ENCODE results near the gene AP4E1. TPM values are rescaled to one million over a fixed set of nuclear protein-coding genes. Genes with fewer than 3 reads are reported as not detected.

The AP4E1 gene
- total and polyA plus RNA-seq, 2 of the 8 experiments (the other 6 are each of a cell fraction or from before 2014, with no cell fraction given): 1.4 to 10.9 TPM

DNA sequence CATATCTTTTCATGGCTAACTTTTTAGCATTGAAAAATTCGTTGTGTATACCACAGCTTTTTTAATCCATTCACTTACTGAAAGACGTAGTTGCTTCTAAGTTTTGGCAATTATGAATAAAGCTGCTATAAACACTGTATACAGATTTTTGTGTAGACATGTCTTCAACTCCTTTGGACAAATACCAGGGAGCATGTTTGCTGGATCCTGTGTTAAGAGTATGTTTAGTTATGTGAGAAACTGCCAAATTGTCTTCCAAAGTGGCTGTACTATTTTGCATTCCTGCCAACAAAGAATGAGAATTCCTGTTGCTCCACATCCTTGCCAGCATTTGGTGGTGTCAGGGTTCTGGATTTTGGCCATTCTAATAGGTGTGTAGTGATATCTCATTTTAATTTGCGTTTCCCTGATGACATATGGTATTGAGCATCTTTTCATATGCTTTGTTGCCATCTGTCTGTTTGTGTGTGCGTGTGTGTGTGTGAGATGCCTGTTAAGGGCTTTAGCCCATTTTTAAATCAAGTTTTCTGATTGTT lies 98.7 kb downstream of the AP4E1 start:
- CTCF ChIA-PET (ENCODE audit: partially characterized antibody): no interaction called here
- H3K9ac ChIP-seq (replicated peaks in 1 of 4; ENCODE audit: extremely low read depth in 1 of 4, low read depth in 3 of 4, low read length in 3 of 4): no peak overlapping the region
- H2BK5ac ChIP-seq (ENCODE audit: low read depth, low read length): no peak overlapping the region
- H3K4me3 ChIP-seq (ENCODE audit: extremely low read depth in 1 of 4, insufficient read depth in 2 of 4, low read depth in 3 of 4, low read length in 4 of 4): no peak overlapping the region
- H2BK120ac ChIP-seq (replicated peaks; ENCODE audit: low read depth, low read length): no peak overlapping the region
- H4K91ac ChIP-seq (replicated peaks; ENCODE audit: insufficient read length, low read length): no peak overlapping the region
- no peak overlapping the region for H3K27ac ChIP-seq (ENCODE audit: low read depth, low read length)
- H3K79me2 ChIP-seq (ENCODE audit: control insufficient read depth in 1 of 2, insufficient read depth in 2 of 2, low read length in 2 of 2): no peaks in the 10 kb centered on the region
- no peak overlapping the region for H4K8ac ChIP-seq (ENCODE audit: extremely low read depth, insufficient read depth, low read length)
- no peaks in the 10 kb centered on the region for H4K20me1 ChIP-seq (replicated peaks in 1 of 2; ENCODE audit: control insufficient read depth in 1 of 2, insufficient read depth in 2 of 2, low read length in 2 of 2)
- H3K4ac ChIP-seq (replicated peaks; ENCODE audit: insufficient read length, low read depth, low read length): no peak overlapping the region
- no peak overlapping the region for H3K18ac ChIP-seq (ENCODE audit: extremely low read depth, low read length)
- no peak overlapping the region for H2BK12ac ChIP-seq (ENCODE audit: low read depth, low read length)
- H3K23me2 ChIP-seq (ENCODE audit: low read depth, low read length): no peaks in the 10 kb centered on the region
- no peak overlapping the region for H2AFZ ChIP-seq (ENCODE audit: low read length)
- peaks cover 0 to 5% (median 0%) of the 10 kb centered on the region in 4 experiments; a peak in 1 of 7 replicates for H3K4me1 ChIP-seq (replicated peaks in 1 of 4; ENCODE audit: control insufficient read depth in 3 of 4, insufficient read depth in 4 of 4, low read length in 3 of 4)
- TF ChIP-seq POLR2AphosphoS5 (IDR thresholded peaks at IDR 0.05; ENCODE audit: low read depth, low read length) (no peak), CREB1 (IDR thresholded peaks at IDR 0.05) (no peak), ASH2L (IDR thresholded peaks at IDR 0.05; ENCODE audit: low read length) (no peak), JUND (IDR thresholded peaks at IDR 0.05; ENCODE audit: low read length) (no peak), KDM5A (IDR thresholded peaks at IDR 0.05; ENCODE audit: low read length) (no peak), HDAC2 (IDR thresholded peaks at IDR 0.05; ENCODE audit: borderline replicate concordance in 1 of 2, low read depth in 2 of 2, low read length in 2 of 2) (no peak)
- TF ChIP-seq, protein P1, sequence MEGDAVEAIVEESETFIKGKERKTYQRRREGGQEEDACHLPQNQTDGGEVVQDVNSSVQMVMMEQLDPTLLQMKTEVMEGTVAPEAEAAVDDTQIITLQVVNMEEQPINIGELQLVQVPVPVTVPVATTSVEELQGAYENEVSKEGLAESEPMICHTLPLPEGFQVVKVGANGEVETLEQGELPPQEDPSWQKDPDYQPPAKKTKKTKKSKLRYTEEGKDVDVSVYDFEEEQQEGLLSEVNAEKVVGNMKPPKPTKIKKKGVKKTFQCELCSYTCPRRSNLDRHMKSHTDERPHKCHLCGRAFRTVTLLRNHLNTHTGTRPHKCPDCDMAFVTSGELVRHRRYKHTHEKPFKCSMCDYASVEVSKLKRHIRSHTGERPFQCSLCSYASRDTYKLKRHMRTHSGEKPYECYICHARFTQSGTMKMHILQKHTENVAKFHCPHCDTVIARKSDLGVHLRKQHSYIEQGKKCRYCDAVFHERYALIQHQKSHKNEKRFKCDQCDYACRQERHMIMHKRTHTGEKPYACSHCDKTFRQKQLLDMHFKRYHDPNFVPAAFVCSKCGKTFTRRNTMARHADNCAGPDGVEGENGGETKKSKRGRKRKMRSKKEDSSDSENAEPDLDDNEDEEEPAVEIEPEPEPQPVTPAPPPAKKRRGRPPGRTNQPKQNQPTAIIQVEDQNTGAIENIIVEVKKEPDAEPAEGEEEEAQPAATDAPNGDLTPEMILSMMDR (IDR thresholded peaks at IDR 0.05; ENCODE audit: control extremely low read depth in 1 of 3, insufficient read depth in 1 of 3, low read depth in 1 of 3, low read length in 3 of 3): no peak
- no peaks in the 10 kb centered on the region for H3K27me3 ChIP-seq (replicated peaks in 1 of 4; ENCODE audit: control insufficient read depth in 3 of 4, extremely low read depth in 1 of 4, insufficient read depth in 3 of 4, low read length in 3 of 4)
- no peak overlapping the region for H3K14ac ChIP-seq (ENCODE audit: insufficient read length)
- H3K36me3 ChIP-seq (ENCODE audit: control insufficient read depth in 2 of 4, insufficient read depth in 4 of 4, low read length in 3 of 4): no peaks in the 10 kb centered on the region; a peak in 1 of 8 replicates
- no peak overlapping the region for H2AK5ac ChIP-seq (ENCODE audit: low read depth, low read length)
- H3K56ac ChIP-seq (replicated peaks; ENCODE audit: insufficient read length, low read depth, low read length): no peak overlapping the region
- no peak overlapping the region for H4K5ac ChIP-seq (ENCODE audit: insufficient read length, low read depth, low read length)
- 82% methylated on average over 4 of the region's 4 CpGs; no CpG with 5 or more reads in 1 of the 2 experiments for WGBS, 2 experiments (ENCODE audit: extremely low coverage in 1 of 2, insufficient coverage in 1 of 2, insufficient read length in 1 of 2, insufficient replicate concordance in 2 of 2, low coverage in 1 of 2, low lambda C conversion rate in 2 of 2, missing lambda C conversion rate in 1 of 2)
- H2BK15ac ChIP-seq (ENCODE audit: low read length): no peak overlapping the region
- H3K79me1 ChIP-seq (ENCODE audit: low read depth, low read length): no peaks in the 10 kb centered on the region
- no peak overlapping the region for H3K4me2 ChIP-seq (ENCODE audit: insufficient read depth in 1 of 2, low read depth in 2 of 2, low read length in 2 of 2)
- no peak overlapping the region for H2BK20ac ChIP-seq (ENCODE audit: low read length)
- no peak overlapping the region for H3K23ac ChIP-seq (ENCODE audit: insufficient read length)
- FAIRE-seq (no peak), DNase-seq (ENCODE audit: low read depth in 1 of 2, low spot score in 2 of 2) (no peak)
- H3K9me3 ChIP-seq (ENCODE audit: insufficient read depth in 2 of 2, low read depth in 1 of 2, low read length in 1 of 2): no peaks in the 10 kb centered on the region
- POLR2A ChIA-PET (ENCODE audit: partially characterized antibody): no interaction called here
